ENCODE measurements around the gene SHISA5.
A peak's percentile ranks its signal among the peaks of the same experiment; 100 is the strongest.
"Not testable (repeated sequence)": the region's sequence is repeated elsewhere in the genome, so short reads cannot be mapped to it uniquely, and the experiment has no call there.

The SHISA5 gene

DNA sequence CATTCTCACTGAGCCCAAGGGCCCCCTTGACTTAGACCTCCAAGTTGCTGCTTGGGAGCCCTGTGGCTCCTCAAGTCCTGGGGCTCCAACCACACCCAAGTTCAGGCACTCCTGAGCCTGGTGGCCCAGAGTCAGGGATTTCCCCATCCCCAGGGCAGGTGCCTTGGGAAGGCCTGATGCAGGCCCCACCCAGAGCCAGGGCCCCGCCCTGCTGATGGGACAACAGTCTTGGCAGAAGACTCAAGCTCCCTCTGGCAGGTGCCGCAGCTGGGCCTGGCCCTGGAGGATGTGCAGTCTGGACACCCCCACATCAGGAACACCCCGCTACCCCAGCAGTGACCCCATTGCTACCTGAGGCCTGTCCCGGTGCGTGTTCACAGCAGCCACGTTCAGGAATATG, 17.7 kb upstream of the SHISA5 start:
- no peak for DNase-seq (ENCODE audit: low read depth in 1 of 2, low spot score in 1 of 2)

- no peak for DNase-seq (ENCODE audit: low read depth in 1 of 2, low spot score in 1 of 2)
Measured at GRCh38 chr3:48519277-48519643, 15.3 kb upstream of the SHISA5 start.

DNA sequence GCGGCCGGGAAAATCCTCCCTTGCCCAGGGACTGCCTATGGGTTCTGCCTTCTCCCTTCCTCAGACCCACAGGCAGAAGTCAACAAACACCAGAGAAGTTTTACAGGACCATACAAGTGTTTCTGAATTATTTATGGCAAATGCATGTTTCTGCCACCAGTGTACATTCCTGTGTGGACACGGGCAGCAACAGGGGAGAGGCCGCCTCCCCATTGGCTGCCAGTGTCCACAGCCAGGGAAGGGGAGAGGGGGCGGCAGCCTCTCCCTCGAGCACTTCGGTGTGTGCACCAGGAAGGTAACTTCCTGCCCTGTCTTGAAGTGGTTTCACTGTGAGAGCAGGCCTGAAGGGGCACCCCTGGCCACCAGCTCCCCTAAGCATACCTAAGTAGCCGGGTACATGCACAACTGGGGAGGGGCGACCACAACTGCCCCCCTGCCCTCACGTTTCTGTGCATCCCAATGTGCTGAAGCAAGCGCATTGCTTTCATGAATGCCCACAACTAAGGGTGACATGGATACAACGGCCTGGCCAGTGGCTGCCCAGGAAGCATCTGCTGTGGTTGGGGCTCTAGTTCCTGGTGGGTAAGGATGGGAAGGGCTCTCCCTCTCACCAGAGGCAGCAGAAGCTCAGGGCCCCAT, 14.8 kb upstream of the SHISA5 start:
- DNase-seq (ENCODE audit: low read depth in 1 of 2, low spot score in 1 of 2), result no peak

DNA sequence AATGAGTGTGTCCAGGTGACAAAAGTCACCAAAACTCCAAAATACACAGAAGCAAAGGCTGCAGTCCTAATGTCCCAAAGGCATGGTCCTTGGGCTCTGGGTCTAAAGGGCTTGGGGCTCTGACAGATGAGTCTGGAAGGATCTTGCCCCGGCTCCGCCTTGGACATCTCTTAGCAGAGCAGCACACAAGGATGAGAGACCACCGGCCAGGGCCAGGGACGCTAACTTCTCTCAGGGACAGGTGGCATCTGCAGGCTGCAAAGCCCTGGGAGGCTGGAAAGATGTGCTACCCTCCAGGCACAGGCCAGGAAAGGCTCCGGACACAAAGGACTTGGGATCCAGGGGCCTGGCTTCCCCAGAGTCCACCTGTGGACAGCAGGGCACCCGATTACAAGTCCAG, 14.1 kb upstream of the SHISA5 start:
- no peak for DNase-seq (ENCODE audit: low read depth in 1 of 2, low spot score in 1 of 2)

DNA sequence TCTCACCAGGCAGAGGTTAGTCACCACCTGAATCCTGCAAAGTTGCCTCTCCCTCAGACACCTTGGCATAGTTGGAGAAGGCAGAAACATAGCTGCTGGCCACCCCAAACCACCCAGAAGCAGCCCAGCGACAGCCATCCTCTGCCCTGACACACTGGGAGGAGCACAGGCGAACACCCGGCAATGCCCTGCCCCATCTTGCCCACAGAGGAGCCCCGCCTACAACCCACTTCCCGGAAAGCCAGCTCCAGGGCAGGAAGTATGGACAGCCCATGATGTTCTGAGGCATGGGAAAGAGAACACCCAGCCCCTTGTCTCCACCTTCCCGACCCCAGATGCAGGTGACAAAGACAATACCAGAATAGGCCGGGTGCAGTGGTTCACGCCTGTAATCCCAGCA, 12.6 kb upstream of the SHISA5 start:
- DNase-seq (ENCODE audit: low read depth in 1 of 2, low spot score in 1 of 2), result no peak

DNA sequence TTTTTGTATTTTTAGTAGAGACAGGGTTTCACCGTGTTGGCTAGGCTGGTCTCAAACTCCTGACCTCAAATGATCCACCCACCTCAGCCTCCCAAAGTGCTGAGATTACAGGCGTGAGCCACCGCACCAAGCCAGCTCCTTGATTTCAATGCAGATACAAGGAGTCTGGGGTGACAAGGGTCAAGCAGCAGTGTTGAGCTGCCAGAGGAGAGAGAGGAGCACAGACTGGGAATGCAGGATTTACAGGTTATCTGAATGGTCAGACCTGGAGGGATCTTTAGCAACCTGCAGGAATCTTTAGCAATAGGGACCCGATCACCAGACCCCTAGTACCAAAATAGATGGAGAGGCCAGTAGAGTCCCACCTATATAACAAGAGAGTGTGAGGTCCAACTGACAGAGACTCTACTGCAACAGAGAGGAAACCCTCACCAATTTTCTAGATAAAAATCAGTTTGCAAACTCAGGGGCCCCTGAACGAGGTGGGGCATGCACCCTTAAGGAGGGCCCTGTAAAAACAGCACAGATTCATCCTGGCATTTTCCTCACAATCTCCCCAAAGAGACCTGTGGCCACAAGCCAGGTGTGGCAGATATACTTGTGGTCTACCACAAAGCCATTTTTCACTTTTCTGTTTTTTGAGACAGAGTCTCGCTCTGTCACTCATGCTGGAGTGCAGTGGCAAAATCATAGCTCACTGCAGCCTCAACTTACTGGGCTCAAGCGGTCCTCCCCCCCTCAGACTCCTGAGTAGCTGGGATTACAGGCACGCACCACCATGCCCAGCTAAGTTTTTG, 10.7 kb upstream of the SHISA5 start:
- no peak for DNase-seq (ENCODE audit: low read depth in 1 of 2, low spot score in 1 of 2)

- no peak for DNase-seq (ENCODE audit: low read depth in 1 of 2, low spot score in 1 of 2)
Measured at GRCh38 chr3:48511551-48511950, 7.6 kb upstream of the SHISA5 start.

DNA sequence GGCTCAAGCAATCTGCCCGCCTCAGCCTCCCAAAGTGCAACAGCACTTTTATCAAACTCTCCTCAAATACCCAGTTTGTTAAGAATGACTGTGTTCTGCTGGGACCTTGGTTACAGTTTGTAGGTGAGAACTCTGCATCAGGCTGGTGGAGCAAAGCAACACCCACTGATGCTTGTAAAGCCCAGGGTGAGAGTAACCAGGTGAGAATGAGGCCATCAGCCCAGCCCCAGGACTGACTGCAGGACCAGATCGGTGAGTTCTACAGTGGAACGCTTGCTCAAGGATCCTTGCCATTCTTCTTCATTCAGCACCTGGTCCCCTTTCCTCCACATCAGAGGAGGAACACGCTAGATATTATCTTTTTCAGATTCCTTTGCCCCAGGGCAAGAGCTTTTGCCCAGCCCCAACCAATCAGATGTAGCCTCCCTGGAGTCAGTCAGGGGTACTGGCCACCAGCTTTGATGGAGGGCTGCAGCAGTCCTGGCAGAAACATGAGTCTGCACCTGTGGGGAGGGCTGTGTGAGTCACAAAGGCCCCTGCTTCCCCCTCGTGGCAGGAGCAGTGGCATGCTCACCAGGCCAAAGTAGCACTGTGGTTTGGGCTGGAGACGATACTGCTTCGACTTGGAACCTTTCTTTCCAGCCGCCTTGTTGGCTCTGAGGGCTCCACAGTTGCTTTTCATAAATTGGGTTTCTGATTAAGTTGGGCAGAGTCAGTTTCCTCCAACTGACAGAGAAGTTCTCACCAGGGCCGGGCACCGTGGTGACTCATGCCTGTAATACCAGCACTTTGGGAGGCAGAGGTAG, 3.5 kb upstream of the SHISA5 start:
- DNase-seq (ENCODE audit: low read depth in 1 of 2, low spot score in 1 of 2), result peak; percentile 40 to 49

- no peak for DNase-seq (ENCODE audit: low read depth in 1 of 2, low spot score in 1 of 2)
Measured at GRCh38 chr3:48505968-48506504, 2.1 kb upstream of the SHISA5 start.

DNA sequence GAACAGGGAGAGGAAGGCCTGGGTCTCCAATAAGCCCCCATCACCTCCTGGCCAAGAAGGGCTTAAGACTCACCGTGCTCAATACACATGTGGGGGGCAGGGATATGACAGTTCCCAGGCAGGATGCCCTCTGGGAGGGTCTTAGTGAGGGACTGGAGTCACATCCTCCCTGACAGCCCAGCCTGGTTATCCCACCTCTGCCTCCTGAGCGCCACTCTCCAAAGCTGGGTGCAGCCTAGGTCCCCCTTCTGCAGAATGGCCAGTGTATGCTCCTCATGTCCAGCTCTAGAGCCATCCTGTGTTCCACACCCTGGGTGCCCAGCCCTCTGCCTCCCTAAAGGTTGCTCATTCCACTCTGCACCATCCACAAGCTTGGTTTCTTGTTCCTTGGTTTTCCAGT, 1.2 kb upstream of the SHISA5 start:
- DNase-seq (ENCODE audit: low read depth in 1 of 2, low spot score in 1 of 2), result no peak

DNA sequence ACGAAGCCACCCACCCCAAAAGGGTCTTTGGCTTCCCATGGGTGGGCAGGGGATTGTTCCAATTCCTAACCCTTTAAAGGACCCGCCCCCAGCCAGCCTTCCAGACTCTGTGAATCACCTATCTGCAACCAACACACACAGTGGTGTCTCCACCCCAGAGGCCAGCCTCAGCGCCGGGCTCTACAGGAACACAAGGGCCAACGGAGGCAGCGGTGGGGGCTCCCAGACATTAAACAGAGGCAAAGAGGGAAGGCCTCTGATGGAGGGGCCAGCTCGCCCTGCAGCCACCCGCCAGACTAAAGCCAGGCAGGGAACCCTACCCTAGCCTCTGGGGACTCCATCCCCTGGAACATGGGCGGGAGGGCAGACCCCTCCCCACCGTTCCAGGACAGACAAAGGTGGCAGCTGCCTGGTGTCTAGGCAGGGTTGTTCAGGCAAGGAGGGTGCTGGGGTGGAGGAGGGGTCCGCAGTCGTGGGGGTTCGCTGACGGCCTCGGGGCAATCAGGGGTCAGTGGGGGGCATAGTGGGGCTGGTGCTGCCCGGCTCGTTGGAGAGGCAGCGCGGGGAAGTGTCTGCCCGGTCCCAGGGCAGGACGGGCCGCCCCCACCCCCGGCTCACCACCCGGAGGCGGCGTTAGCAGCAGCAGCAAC, 448 bp downstream of the SHISA5 start:
- DNase-seq (ENCODE audit: low read depth in 1 of 2, low spot score in 1 of 2), result no peak

DNA sequence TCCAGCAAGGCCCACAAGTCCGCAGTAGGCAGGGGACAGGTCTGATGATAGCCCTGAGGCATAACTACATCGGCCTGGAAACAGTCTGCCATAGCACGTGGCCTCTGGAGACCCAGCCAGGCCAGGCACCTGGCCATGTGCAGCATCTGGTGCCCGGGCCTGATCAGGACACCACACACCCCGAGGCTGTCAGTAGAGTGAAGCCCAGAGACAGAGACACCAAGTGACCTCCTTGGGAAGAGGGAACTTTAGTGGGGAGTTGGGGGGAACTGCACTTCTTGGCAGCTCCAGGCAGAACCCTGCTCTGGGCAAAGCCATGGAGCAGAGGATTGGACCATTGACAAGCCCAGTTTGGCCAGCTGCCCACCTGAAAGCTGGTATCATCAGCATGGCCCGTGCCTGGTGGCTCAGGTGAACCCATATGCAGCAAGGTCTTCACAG, 1.2 kb downstream of the SHISA5 start:
- DNase-seq (ENCODE audit: low read depth in 1 of 2, low spot score in 1 of 2), result no peak

- no peak for DNase-seq (ENCODE audit: low read depth in 1 of 2, low spot score in 1 of 2)
Measured at GRCh38 chr3:48502121-48502520, 1.9 kb downstream of the SHISA5 start.

- DNase-seq (ENCODE audit: low read depth in 1 of 2, low spot score in 1 of 2), result no peak
Measured at GRCh38 chr3:48501196-48501595, 2.8 kb downstream of the SHISA5 start.

DNA sequence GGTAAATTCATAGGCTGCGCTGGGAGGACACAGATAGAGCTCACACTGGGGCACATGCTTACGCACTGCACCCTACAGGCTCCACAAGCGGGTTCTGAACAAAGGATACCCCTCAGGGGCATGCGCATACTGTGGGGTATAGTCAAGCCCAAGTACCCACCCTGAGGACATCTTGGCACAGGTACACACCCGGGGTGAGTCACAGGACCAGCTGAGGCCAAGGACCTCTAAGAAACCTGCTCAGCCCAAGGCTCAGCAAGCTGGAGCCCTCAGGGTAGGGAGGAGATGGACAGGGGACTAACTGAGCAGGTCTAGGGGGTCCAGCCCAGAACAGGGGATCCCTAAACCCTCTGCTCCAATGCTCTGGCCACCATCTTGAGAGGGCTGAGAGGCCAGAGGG, 3.3 kb downstream of the SHISA5 start:
- DNase-seq (ENCODE audit: low read depth in 1 of 2, low spot score in 1 of 2), result no peak

- DNase-seq (ENCODE audit: low read depth in 1 of 2, low spot score in 1 of 2), result no peak
Measured at GRCh38 chr3:48493203-48493501, 10.8 kb downstream of the SHISA5 start.

- DNase-seq (ENCODE audit: low read depth in 1 of 2, low spot score in 1 of 2), result no peak
Measured at GRCh38 chr3:48492461-48493202, 11.3 kb downstream of the SHISA5 start.

DNA sequence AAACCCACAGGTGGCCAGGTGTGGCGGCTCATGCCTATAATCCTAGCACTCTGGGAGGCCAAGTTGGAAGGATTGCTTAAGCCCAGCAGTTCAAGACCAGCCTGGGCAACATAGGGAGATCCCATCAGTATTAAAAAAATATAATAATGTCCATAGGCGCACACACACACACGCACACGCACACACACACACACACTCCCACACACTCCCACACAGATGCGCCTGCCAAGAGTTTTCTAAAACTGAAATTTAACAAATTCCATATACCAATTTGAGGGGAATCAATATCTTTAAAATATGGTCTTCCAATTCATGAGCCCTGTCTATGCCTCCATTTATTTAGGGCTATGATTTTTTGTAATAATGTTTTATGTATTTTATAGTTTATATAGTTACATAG, 17.0 kb downstream of the SHISA5 start:
- DNase-seq (ENCODE audit: low read depth in 1 of 2, low spot score in 1 of 2), result no peak

DNA sequence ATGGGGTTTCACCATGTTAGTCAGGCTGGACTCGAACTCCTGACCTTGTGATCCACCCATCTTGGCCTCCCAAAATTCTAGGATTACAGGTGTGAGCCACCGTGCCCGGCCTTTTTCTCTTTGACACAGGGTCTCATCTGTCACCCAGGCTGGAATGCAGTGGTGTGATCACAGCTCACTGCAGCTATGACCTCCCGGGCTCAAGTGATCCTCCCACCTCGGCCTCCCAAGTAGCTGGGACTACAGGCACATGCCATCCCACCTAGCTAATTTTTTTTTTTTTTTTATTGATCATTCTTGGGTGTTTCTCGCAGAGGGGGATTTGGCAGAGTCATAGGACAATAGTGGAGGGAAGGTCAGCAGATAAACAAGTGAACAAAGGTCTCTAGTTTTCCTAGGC, 21.2 kb downstream of the SHISA5 start:
- DNase-seq (ENCODE audit: low read depth in 1 of 2, low spot score in 1 of 2), result not testable (repeated sequence)

- not testable (repeated sequence) for DNase-seq (ENCODE audit: low read depth in 1 of 2, low spot score in 1 of 2)
Measured at GRCh38 chr3:48480891-48481290, 23.1 kb downstream of the SHISA5 start.
